Activated naive CD4-positive, alpha-beta T cell treated with anti-CD3 and anti-CD28 coated beads, Interleukin-2, amount 50 U/mL, for 24 hours (primary cell): Measurements from ENCODE around the gene DHX38.

Experiments
- H3K27ac Mint-ChIP-seq: one replicate; pipeline ENCODE4 v1.8.0; 2021; ENCODE audit warnings: mild to moderate bottlenecking, mixed read lengths
- H3K27me3 Mint-ChIP-seq: one replicate; pipeline ENCODE4 v1.8.0; 2021; ENCODE audit warnings: mixed read lengths
- H3K36me3 Mint-ChIP-seq: one replicate; pipeline ENCODE4 v1.8.0; 2021; ENCODE audit warnings: mixed read lengths
- H3K4me1 Mint-ChIP-seq: one replicate; pipeline ENCODE4 v1.8.0; 2021; ENCODE audit warnings: mixed read lengths
- H3K4me3 Mint-ChIP-seq: one replicate; pipeline ENCODE4 v1.8.0; 2021; ENCODE audit warnings: mild to moderate bottlenecking, mixed read lengths
- H3K9me3 Mint-ChIP-seq: one replicate; pipeline ENCODE4 v1.8.0; 2021; ENCODE audit warnings: mixed read lengths

The DHX38 gene

GRCh38 chr16:72124761-72125634 is 31.4 kb downstream of the DHX38 start:
- Mint-ChIP-seq H3K27me3 (no peaks in the 10 kb centered on the region), H3K4me3 (no peak overlapping the region), H3K9me3 (no peaks in the 10 kb centered on the region), H3K36me3 (no peaks in the 10 kb centered on the region), H3K4me1 (no peaks in the 10 kb centered on the region), H3K27ac (no peak overlapping the region)

- Mint-ChIP-seq H3K27ac (no peak overlapping the region), H3K27me3 (no peaks in the 10 kb centered on the region), H3K4me3 (no peak overlapping the region), H3K36me3 (no peaks in the 10 kb centered on the region), H3K4me1 (no peaks in the 10 kb centered on the region), H3K9me3 (no peaks in the 10 kb centered on the region)
Observed at GRCh38 chr16:72125635-72126428, 32.2 kb downstream of the DHX38 start.

GRCh38 chr16:72126429-72126765 is 32.8 kb downstream of the DHX38 start:
- H3K4me3 Mint-ChIP-seq = no peak overlapping the region
- no peaks in the 10 kb centered on the region for H3K36me3 Mint-ChIP-seq
- no peaks in the 10 kb centered on the region for H3K4me1 Mint-ChIP-seq
- H3K9me3 Mint-ChIP-seq = no peaks in the 10 kb centered on the region
- H3K27ac Mint-ChIP-seq = no peak overlapping the region
- H3K27me3 Mint-ChIP-seq = no peaks in the 10 kb centered on the region

- no peaks in the 10 kb centered on the region for H3K9me3 Mint-ChIP-seq
- H3K4me1 Mint-ChIP-seq = no peaks in the 10 kb centered on the region
- no peak overlapping the region for H3K4me3 Mint-ChIP-seq
- H3K27ac Mint-ChIP-seq = no peak overlapping the region
- H3K27me3 Mint-ChIP-seq = no peaks in the 10 kb centered on the region
- H3K36me3 Mint-ChIP-seq = no peaks in the 10 kb centered on the region
Observed at GRCh38 chr16:72128701-72129100, 35.1 kb downstream of the DHX38 start.

DNA sequence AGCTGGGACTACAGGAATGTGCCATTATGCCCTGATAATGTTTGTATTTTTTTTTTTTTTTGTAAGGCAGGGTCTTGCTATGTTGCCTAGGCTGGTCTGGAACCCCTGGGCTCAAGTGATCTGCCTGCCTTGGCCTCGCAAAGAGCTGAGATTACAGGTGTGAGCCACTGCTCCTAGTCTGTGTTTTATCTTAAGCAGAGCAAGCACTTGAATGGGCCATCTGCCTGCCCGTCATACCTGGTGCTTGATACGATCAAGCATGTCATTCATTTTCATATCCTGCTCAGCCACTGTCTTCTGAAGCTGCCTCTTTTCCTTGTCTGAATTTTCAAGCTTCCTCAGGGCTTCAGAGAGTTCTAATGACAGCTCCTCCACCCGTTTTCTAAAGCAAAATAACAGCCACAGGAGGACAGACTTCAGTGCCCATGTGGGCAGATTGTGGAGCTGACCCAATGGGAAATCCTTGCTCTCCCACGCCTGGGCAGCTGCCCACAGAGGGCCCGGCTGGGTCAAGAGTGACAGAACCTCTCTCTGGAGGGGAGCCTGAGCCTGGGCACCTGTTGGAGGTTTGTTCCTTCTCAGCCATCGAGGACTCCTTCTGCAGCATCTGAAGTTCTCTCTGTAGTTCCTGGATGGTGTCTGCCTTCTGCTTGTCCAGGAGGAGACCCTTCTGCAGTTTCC is 36.5 kb downstream of the DHX38 start:
- no peak overlapping the region for H3K27ac Mint-ChIP-seq
- H3K4me1 Mint-ChIP-seq = no peaks in the 10 kb centered on the region
- no peaks in the 10 kb centered on the region for H3K9me3 Mint-ChIP-seq
- no peak overlapping the region for H3K4me3 Mint-ChIP-seq
- no peaks in the 10 kb centered on the region for H3K27me3 Mint-ChIP-seq
- no peaks in the 10 kb centered on the region for H3K36me3 Mint-ChIP-seq

GRCh38 chr16:72131036-72131435 is 37.4 kb downstream of the DHX38 start:
- H3K9me3 Mint-ChIP-seq = no peaks in the 10 kb centered on the region
- no peaks in the 10 kb centered on the region for H3K36me3 Mint-ChIP-seq
- no peak overlapping the region for H3K4me3 Mint-ChIP-seq
- no peak overlapping the region for H3K27ac Mint-ChIP-seq
- no peaks in the 10 kb centered on the region for H3K27me3 Mint-ChIP-seq
- no peaks in the 10 kb centered on the region for H3K4me1 Mint-ChIP-seq

DNA sequence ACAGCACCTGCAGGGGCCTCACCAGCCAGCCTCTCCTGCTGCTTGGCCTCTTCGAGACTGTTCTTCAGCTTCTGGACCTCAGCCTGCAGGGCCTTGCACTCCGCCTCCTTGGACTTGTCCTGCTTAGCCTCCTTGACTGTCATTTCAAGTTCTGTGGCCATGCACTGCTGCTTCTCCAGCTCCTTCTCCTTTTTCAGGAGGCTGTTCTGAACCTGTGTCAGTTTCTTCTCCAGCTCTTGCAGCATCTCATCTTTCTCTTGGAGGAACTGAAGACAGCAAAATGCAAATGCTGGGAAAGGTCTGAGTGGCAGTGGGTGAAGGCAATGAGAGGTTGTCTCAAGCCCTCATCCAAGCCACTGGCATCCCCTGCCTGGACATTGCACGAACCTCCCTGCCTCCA is 39.1 kb downstream of the DHX38 start:
- H3K9me3 Mint-ChIP-seq = no peaks in the 10 kb centered on the region
- H3K36me3 Mint-ChIP-seq = no peaks in the 10 kb centered on the region

GRCh38 chr16:72134507-72134906 is 40.9 kb downstream of the DHX38 start:
- no peaks in the 10 kb centered on the region for H3K36me3 Mint-ChIP-seq
- no peaks in the 10 kb centered on the region for H3K9me3 Mint-ChIP-seq
- H3K27ac Mint-ChIP-seq = no peak overlapping the region
- no peaks in the 10 kb centered on the region for H3K4me1 Mint-ChIP-seq
- H3K27me3 Mint-ChIP-seq = no peaks in the 10 kb centered on the region
- no peak overlapping the region for H3K4me3 Mint-ChIP-seq

More for the DNA sequence above, 39.1 kb downstream of the DHX38 start:
- H3K27me3 Mint-ChIP-seq = no peaks in the 10 kb centered on the region
- no peak overlapping the region for H3K4me3 Mint-ChIP-seq
- no peak overlapping the region for H3K27ac Mint-ChIP-seq
- H3K4me1 Mint-ChIP-seq = no peaks in the 10 kb centered on the region

- no peaks in the 10 kb centered on the region for H3K4me1 Mint-ChIP-seq
- H3K4me3 Mint-ChIP-seq = no peak overlapping the region
- no peaks in the 10 kb centered on the region for H3K9me3 Mint-ChIP-seq
- H3K36me3 Mint-ChIP-seq = no peaks in the 10 kb centered on the region
- no peak overlapping the region for H3K27ac Mint-ChIP-seq
- peaks cover 3% of the 10 kb centered on the region for H3K27me3 Mint-ChIP-seq
Observed at GRCh38 chr16:72137380-72138063, 43.9 kb downstream of the DHX38 start.

DNA sequence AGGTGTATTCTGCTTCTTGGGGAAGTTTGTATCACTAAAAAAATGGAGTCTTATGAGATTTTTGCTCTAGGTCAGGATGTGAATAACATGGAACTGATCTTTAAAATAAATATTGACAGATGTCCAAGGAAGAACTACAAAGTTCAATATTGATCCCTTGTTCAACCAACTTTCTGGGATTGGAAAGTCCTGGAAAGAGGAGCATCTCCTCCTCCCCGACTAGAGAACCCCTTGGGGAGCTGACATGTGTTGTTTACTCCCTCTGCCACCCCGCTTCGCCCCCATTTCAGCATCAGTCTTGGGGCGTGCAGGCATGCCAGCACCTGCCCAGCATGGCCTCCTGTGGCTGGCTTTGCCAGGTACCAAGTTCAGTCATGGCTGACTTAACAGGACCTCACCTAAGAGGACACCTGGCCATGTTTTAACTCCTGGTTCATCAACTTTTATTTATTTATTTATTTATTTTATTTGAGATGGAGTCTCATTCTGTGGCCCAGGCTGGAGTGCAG is 44.5 kb downstream of the DHX38 start:
- H3K9me3 Mint-ChIP-seq = no peaks in the 10 kb centered on the region
- no peak overlapping the region for H3K27ac Mint-ChIP-seq
- no peak overlapping the region for H3K4me3 Mint-ChIP-seq
- H3K36me3 Mint-ChIP-seq = peaks cover 2% of the 10 kb centered on the region
- H3K4me1 Mint-ChIP-seq = no peaks in the 10 kb centered on the region
- peaks cover 5% of the 10 kb centered on the region for H3K27me3 Mint-ChIP-seq

- Mint-ChIP-seq H3K4me3 (no peak overlapping the region), H3K27ac (no peak overlapping the region), H3K4me1 (no peaks in the 10 kb centered on the region), H3K27me3 (peaks cover 6% of the 10 kb centered on the region), H3K9me3 (no peaks in the 10 kb centered on the region), H3K36me3 (peaks cover 3% of the 10 kb centered on the region)
Observed at GRCh38 chr16:72139908-72140307, 46.3 kb downstream of the DHX38 start.

GRCh38 chr16:72142476-72142875 is 48.8 kb downstream of the DHX38 start:
- Mint-ChIP-seq H3K27me3 (peaks cover 10% of the 10 kb centered on the region), H3K9me3 (no peaks in the 10 kb centered on the region), H3K27ac (no peak overlapping the region), H3K4me1 (no peaks in the 10 kb centered on the region), H3K36me3 (peaks cover 3% of the 10 kb centered on the region), H3K4me3 (no peak overlapping the region)

DNA sequence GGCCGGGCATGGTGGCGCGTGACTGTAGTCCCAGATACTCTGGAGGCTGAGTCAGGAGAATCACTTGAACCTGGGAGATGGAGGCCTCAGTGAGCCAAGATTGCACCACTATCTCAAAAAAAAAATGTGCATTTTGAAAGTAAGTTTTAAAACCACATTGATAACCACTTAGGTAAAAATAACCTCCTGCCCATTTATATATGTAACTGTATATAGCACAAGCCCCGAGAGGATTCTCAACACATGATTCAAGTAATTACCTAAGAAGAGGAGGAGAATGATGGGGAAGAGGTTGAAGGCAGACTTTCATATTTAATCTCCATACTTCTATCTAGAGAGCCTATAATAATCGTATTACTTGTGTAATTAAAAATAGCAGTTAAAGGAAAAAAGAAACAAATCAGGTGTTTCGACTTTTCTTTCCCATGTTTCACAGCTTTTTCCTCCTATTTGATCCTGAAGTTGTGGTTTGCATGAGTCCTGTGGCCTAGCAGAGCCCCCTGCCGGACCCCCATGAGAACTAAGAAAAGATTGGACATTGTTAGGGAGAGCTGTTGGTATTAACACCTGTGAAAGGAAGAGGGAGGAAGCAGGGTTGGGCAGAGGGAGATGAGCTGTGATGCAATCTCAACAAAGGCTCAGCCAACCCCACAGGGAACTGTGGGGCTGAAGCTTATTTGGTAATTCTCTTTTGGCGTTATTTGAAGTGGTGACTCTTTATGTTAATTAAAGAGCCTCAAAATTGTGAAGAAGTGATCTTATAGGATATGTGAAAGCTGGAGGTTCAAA is 56.2 kb downstream of the DHX38 start:
- no peak overlapping the region for H3K27ac Mint-ChIP-seq
- no peak overlapping the region for H3K4me3 Mint-ChIP-seq
- no peaks in the 10 kb centered on the region for H3K4me1 Mint-ChIP-seq
- H3K9me3 Mint-ChIP-seq = no peaks in the 10 kb centered on the region
- peaks cover 4% of the 10 kb centered on the region for H3K27me3 Mint-ChIP-seq
- no peaks in the 10 kb centered on the region for H3K36me3 Mint-ChIP-seq

GRCh38 chr16:72159386-72159785 is 65.7 kb downstream of the DHX38 start:
- H3K27ac Mint-ChIP-seq = no peak overlapping the region
- no peaks in the 10 kb centered on the region for H3K4me1 Mint-ChIP-seq
- H3K4me3 Mint-ChIP-seq = no peak overlapping the region
- peaks cover 1% of the 10 kb centered on the region for H3K27me3 Mint-ChIP-seq
- H3K36me3 Mint-ChIP-seq = no peaks in the 10 kb centered on the region
- H3K9me3 Mint-ChIP-seq = no peaks in the 10 kb centered on the region

DNA sequence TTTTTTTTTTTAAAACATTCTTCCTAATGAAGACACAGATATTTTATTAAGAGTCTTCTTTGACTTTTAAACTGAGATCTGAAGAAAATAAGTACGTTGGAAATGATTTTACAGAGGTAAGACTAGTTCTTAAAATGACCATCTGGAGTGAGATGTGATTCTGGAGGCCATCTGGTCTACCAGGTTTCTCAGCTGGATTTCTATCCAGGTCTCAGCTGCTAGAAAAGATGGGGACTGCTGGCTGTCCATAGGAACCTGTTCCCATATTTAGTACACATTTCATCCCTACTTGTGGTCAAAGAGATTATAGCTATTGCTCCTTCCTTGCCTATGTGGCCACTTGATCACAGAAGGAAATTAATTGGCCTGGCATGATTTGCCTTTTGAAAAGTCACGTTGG is 66.2 kb downstream of the DHX38 start:
- H3K9me3 Mint-ChIP-seq = no peaks in the 10 kb centered on the region
- no peak overlapping the region for H3K27ac Mint-ChIP-seq
- H3K4me1 Mint-ChIP-seq = no peaks in the 10 kb centered on the region
- H3K36me3 Mint-ChIP-seq = no peaks in the 10 kb centered on the region
- no peak overlapping the region for H3K4me3 Mint-ChIP-seq
- H3K27me3 Mint-ChIP-seq = peaks cover 1% of the 10 kb centered on the region
